Natural killer cell (primary cell): ENCODE results near the gene SLC41A3. TPM values are rescaled to one million over a fixed set of nuclear protein-coding genes. Genes with fewer than 3 reads are reported as not detected.
"Not testable (repeated sequence)": the region's sequence is repeated elsewhere in the genome, so short reads cannot be mapped to it uniquely, and the experiment has no call there.

Source experiments
- ATAC-seq, 3 donors: fragments of 150-1000 bp in 2 of 3; fragments of 200-7000 bp in 1 of 3; cut with Tn5 transposase; 1 replicate in 1 of 3; 2 replicates in 2 of 3; pipeline ENCODE4 v1.10.0; 2021; ENCODE audit warnings: mild to moderate bottlenecking in 2 of 3, moderate library complexity in 2 of 3
- DNase-seq, 2 donors: peaks; one replicate each; pipeline versions ENCODE4 v3.0.0 to v3.0.0-alpha.2; 2013 to 2021; ENCODE audit warnings: mixed read lengths in 1 of 2
- H3K27ac ChIP-seq: one replicate; pipeline ENCODE4 v1.5.1; 2013; ENCODE audit warnings: mild to moderate bottlenecking, low read length
- H3K27me3 ChIP-seq: one replicate; pipeline ENCODE4 v1.6.1; 2013; ENCODE audit warnings: low read length; ENCODE audit not compliant: control insufficient read depth, insufficient read depth
- H3K36me3 ChIP-seq: one replicate; pipeline ENCODE4 v1.6.1; 2013; ENCODE audit warnings: low read length; ENCODE audit not compliant: control insufficient read depth, insufficient read depth
- H3K4me1 ChIP-seq: one replicate; pipeline ENCODE4 v1.6.1; 2013; ENCODE audit warnings: low read length; ENCODE audit not compliant: control insufficient read depth, insufficient read depth
- H3K4me3 ChIP-seq: one replicate; pipeline ENCODE4 v1.5.1; 2013; ENCODE audit warnings: low read length
- H3K9me3 ChIP-seq: one replicate; pipeline ENCODE4 v1.6.1; 2013; ENCODE audit warnings: low read length; ENCODE audit not compliant: control insufficient read depth, insufficient read depth
- H3K27ac Mint-ChIP-seq, 2 donors: one replicate each; pipeline ENCODE4 v1.8.0; 2022; ENCODE audit warnings: mild to moderate bottlenecking in 2 of 2, mixed read lengths in 2 of 2, moderate library complexity in 1 of 2
- H3K27me3 Mint-ChIP-seq, 2 donors: one replicate each; pipeline ENCODE4 v1.8.0; 2022; ENCODE audit warnings: low read depth in 2 of 2, mixed read lengths in 2 of 2
- H3K36me3 Mint-ChIP-seq: one replicate; pipeline ENCODE4 v1.8.0; 2022; ENCODE audit warnings: mixed read lengths
- H3K4me1 Mint-ChIP-seq, 2 donors: one replicate each; pipeline ENCODE4 v1.8.0; 2022; ENCODE audit warnings: mixed read lengths in 2 of 2
- H3K4me3 Mint-ChIP-seq: one replicate; pipeline ENCODE4 v1.8.0; 2022; ENCODE audit warnings: mild to moderate bottlenecking, moderate library complexity, mixed read lengths
- H3K9me3 Mint-ChIP-seq, 2 donors: one replicate each; pipeline ENCODE4 v1.8.0; 2022; ENCODE audit warnings: mixed read lengths in 2 of 2
- WGBS: methylation state at CpG from one replicate; pipeline ENCODE4 v1.1.7; 2013; ENCODE audit warnings: missing lambda C conversion rate; ENCODE audit not compliant: insufficient coverage; 5-methylcytosine and 5-hydroxymethylcytosine counted together
- intact Hi-C: fragments of 100-400 bp; cut with micrococcal nuclease; formaldehyde crosslinking; loops from one replicate; pipeline ENCODE4 v1.14.2; 2022
- total RNA-seq, 4 donors: library from RNA; stranded (reverse); fragments of 120-200 nt in 1 of 4; gene quantifications; one replicate each; pipeline versions ENCODE4 v1.2.3 to v1.2.4, GENCODE V29; 2013 to 2022
- TF ChIP-seq, protein P1 (sequence below): fragments of 200-600 bp; IDR thresholded peaks from one replicate; pipeline ENCODE4 v1.8.0; 2022; ENCODE audit warnings: antibody characterized with exemption

Gene SLC41A3
- total RNA-seq, 3 donors from 2014 or later (not counting 1 experiment from before 2014, with no cell fraction given), result 24.2 to 29.6 (median 27.1) TPM

DNA sequence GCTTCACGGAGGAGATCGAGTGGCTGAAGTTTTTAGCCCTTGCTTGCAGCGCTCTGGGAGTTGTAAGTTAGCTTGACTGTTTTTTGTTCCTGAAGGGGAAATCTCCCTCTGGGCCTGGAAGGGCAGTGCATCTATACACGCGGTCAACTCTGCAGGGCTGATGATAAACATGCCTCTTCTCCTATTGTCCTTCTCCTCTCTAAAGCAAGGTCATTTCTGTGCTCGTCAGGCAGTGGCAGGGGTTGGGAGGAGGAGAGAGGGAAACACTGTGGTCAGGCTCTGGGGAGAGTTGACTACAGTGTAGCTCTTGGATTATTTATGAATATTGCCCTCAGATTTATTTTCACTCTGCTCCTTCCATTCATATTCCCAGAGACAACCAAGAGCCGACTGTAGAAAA lies 106.8 kb downstream of the SLC41A3 start:
- H3K27ac Mint-ChIP-seq, H3K4me1 ChIP-seq, DNase-seq, H3K27ac ChIP-seq, H3K36me3 ChIP-seq, intact Hi-C loops, ATAC-seq, H3K27me3 ChIP-seq, H3K27me3 Mint-ChIP-seq, H3K9me3 ChIP-seq, H3K36me3 Mint-ChIP-seq, H3K4me3 Mint-ChIP-seq, H3K9me3 Mint-ChIP-seq, H3K4me3 ChIP-seq: not testable (repeated sequence)
- WGBS, result no CpG with 5 or more reads among the region's 7 CpGs
- peaks cover 0 to 12% of the 10 kb centered on the region in 2 donors for H3K4me1 Mint-ChIP-seq

DNA sequence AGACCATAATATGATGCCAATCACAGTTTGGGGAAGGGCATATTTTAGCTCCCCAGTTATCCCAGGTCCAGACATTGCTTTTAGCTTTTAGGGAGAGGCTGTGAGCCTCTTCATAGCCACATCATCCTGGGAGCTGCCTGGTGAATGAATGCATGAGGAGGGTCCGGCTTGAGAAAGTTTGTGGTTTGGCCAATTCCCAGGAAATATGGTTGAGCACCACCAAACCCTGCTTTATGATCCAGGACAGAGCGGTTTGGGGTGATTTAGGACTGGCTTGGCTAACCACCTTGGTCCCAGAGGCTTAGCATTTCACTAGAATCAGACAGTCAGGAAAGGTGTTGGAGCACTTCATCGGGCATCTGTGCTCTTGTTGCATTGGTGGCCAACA lies 107.9 kb downstream of the SLC41A3 start:
- H3K4me3 ChIP-seq, H3K9me3 ChIP-seq, intact Hi-C loops, H3K27me3 ChIP-seq, H3K36me3 ChIP-seq, H3K36me3 Mint-ChIP-seq, H3K27ac ChIP-seq, H3K4me3 Mint-ChIP-seq, H3K27ac Mint-ChIP-seq, H3K4me1 ChIP-seq, H3K9me3 Mint-ChIP-seq, ATAC-seq, DNase-seq: not testable (repeated sequence)
- whole genome bisulfite sequencing, result 96% methylated on average over 2 of the region's 3 CpGs
- Mint-ChIP-seq H3K4me1 (peaks cover 0 to 14% of the 10 kb centered on the region in 2 donors), H3K27me3 (peaks cover 10 to 14% of the 10 kb centered on the region in 2 donors)

DNA sequence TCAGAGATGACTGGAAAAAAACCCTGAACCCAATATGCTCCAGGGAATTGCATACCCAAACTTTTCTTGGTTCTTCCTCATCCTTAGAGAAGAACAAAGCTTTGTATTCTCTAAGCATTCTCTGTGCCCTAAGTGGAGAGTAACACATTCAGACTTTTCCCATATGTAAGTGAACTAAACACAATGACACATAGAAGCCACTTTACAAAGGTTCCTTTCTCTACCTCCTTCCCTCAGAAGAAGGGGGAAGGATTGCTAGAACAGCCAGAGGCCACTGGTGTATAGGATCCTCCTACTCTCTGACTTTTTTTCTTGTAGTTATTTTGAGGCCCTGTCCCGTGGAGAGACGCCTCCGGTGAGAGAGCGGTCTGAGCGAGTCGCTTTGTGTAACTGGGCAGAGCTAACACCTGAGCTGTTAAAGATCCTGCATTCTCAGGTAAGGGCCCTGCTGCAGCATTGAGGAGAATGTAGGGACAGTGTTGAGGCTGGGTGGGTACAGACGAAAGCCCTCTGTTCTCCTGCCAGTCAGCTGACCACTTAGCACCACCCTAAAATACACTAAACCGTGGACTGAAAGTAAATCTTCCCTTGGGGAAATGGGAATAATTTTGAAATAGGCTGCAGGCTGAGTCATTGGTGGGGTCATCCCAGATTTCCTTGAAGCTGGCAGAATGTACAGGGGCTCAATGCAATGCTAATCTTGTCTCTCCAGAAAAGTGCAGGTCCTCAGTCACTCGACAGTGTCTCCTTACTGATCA lies 108.5 kb downstream of the SLC41A3 start:
- H3K4me1 ChIP-seq, intact Hi-C loops, H3K27me3 ChIP-seq, H3K36me3 Mint-ChIP-seq, DNase-seq, H3K4me3 Mint-ChIP-seq, H3K9me3 ChIP-seq, H3K4me3 ChIP-seq, H3K36me3 ChIP-seq, ATAC-seq, H3K27ac Mint-ChIP-seq, H3K9me3 Mint-ChIP-seq, H3K27ac ChIP-seq: not testable (repeated sequence)
- WGBS, result 80% methylated on average over 1 of the region's 9 CpGs
- Mint-ChIP-seq H3K27me3 (peaks cover 10 to 19% of the 10 kb centered on the region in 2 donors), H3K4me1 (peaks cover 0 to 14% of the 10 kb centered on the region in 2 donors)

DNA sequence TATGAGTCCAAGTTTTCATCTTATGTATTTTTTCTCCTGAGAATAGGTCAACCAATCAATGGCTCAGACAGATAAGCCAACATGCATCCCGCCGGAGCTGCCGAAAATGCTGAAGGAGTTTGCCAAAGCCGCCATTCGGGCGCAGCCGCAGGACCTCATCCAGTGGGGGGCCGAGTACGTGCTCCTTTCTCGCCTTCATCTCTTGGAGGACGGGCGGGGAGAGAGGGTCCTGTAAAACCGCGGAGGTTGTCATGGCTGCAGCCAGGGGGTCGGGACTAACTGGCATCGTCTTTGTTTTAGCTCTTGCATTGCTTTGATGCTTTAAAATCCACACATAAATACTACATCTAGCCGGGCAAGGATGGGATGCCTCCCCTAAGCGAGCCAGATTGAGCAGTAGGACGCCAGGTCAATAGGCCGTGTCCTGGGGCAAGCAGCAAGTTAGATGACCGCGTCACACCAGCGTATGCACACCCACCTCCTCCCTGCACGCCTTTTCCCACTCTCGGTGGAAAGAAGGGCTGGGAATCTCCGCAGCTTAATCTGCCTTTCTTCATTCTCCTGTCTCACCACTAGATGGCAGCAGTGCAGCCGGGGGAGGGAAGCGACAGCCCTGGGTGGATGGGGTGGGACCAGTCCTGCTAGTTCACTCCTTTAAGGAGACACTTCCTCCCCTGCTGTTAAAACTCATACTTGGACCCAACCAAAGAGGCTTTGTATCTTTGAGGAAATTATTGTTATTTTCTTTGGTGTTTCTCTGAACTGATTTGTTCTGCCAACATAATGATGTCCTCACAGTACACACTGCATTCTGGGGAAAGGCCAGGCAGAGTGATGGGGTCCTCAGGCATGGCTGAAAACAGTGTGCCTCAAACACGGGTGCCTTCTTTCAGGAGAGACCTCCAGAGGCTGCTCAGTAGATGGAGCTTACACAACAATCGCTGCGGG lies 111.7 kb downstream of the SLC41A3 start:
- H3K9me3 ChIP-seq, H3K4me3 Mint-ChIP-seq, H3K36me3 ChIP-seq, H3K9me3 Mint-ChIP-seq, intact Hi-C loops, H3K4me1 ChIP-seq, H3K27ac Mint-ChIP-seq, H3K4me1 Mint-ChIP-seq, H3K4me3 ChIP-seq, H3K27ac ChIP-seq, H3K36me3 Mint-ChIP-seq: not testable (repeated sequence)
- TF ChIP-seq, protein P1, sequence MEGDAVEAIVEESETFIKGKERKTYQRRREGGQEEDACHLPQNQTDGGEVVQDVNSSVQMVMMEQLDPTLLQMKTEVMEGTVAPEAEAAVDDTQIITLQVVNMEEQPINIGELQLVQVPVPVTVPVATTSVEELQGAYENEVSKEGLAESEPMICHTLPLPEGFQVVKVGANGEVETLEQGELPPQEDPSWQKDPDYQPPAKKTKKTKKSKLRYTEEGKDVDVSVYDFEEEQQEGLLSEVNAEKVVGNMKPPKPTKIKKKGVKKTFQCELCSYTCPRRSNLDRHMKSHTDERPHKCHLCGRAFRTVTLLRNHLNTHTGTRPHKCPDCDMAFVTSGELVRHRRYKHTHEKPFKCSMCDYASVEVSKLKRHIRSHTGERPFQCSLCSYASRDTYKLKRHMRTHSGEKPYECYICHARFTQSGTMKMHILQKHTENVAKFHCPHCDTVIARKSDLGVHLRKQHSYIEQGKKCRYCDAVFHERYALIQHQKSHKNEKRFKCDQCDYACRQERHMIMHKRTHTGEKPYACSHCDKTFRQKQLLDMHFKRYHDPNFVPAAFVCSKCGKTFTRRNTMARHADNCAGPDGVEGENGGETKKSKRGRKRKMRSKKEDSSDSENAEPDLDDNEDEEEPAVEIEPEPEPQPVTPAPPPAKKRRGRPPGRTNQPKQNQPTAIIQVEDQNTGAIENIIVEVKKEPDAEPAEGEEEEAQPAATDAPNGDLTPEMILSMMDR, result peak; percentile 71
- WGBS, result 3% methylated on average over 25 of the region's 31 CpGs
- peak in 1 of 2 donors; percentile 53 for DNase-seq
- H3K27me3 Mint-ChIP-seq, result peaks cover 12 to 22% of the 10 kb centered on the region in 2 donors
- H3K27me3 ChIP-seq, result peaks cover 15% of the 10 kb centered on the region
- ATAC-seq, result peak; percentile 71 to 76 (median 72)

DNA sequence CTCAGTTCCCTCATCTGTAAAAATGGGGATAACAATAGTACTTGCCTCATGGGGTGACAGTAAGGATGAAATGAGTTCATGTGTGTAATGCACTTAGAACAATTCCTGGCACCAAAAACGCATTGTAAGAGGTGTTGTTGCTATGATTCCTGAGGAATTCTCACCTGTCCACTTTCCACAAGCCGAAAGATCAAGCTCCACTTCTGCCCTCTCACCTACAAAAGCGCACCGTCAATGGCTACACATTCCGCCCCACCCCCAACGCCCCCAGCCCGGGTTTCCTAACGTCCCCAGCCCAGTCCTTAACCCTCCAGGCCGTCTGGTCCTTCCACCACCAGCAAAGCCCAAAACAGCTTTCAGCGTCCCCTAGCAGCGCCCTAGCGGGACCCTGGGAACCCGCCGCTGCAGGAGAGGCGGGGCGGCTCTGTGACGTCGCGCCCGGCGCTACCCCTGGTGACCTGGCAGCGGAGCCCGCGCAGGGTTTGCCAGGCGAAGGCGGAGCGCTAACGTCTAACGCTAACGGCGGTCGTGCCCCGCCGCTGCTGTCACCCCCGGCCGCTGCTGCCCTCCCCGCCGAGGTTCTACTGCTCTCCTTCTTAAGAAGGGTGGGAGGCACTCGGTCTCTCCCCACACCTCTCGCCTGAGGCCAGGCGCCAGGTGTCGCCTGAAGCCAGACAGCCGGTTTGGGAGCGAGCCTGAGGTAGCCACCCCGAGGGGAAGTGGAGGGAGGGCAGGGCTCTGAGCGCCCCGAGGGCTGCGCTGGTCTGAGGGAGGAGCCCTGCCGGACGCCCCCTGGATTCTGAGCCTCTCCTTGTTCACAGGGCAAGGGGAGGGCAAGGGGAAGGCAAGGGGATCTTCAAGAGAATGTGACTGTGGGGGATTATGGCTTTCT lies 115.0 kb downstream of the SLC41A3 start, which contains the start of gene ROPN1B:
TSS of gene ROPN1B (plus strand) at position 478 of the 892 bp plus-strand sequence. CDS start 2,877 bp downstream, outside the sequence.
- intact Hi-C loops, H3K9me3 Mint-ChIP-seq, H3K9me3 ChIP-seq, H3K36me3 ChIP-seq, H3K4me3 ChIP-seq, H3K4me1 ChIP-seq, H3K36me3 Mint-ChIP-seq, H3K27ac ChIP-seq, H3K4me1 Mint-ChIP-seq, DNase-seq, H3K27ac Mint-ChIP-seq: not testable (repeated sequence)
- peaks cover 18% of the 10 kb centered on the region for H3K27me3 ChIP-seq
- ATAC-seq, result peak; percentile 80 to 91 (median 90)
- WGBS, result 21% methylated on average over 4 of the region's 50 CpGs
- Mint-ChIP-seq H3K4me3 (peak within 1 kb of the TSS; percentile 59), H3K27me3 (peaks cover 12 to 22% of the 10 kb centered on the region in 2 donors)

DNA sequence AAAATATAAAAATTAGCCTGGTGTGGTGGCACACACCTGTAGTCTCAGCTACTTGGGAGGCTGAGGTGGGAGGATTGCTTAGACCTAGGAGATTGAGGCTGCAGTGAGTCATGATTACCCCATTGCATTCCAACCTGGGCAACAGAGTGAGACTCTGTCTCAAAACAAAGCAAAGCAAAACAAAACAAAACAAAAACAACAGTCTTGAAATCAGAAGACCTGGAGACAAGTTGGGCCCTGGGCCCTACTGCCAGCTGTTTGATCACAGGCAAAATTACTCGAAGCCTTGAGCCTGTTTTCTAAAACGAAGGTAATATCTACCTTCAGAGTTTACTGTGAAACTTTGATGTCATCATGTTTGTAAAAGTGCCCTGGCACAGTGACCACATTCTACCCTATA lies 115.8 kb downstream of the SLC41A3 start:
- H3K27ac ChIP-seq, H3K9me3 ChIP-seq, H3K4me1 Mint-ChIP-seq, H3K9me3 Mint-ChIP-seq, H3K4me1 ChIP-seq, H3K36me3 Mint-ChIP-seq, ATAC-seq, H3K36me3 ChIP-seq, H3K4me3 Mint-ChIP-seq, intact Hi-C loops, H3K27ac Mint-ChIP-seq, DNase-seq, H3K4me3 ChIP-seq: not testable (repeated sequence)
- peaks cover 12 to 22% of the 10 kb centered on the region in 2 donors for H3K27me3 Mint-ChIP-seq
- peaks cover 18% of the 10 kb centered on the region for H3K27me3 ChIP-seq
- WGBS, result 97% methylated on average over 2 of the region's 2 CpGs
